IMR-90 (cell line): ENCODE measurements around the gene AP2A1. TPM values are rescaled to one million over a fixed set of nuclear protein-coding genes. Genes with fewer than 3 reads are reported as not detected.

Experiments used
- ATAC-seq: fragments of 200-7000 bp; cut with Tn5 transposase; 2 replicates; pipeline ENCODE4 v1.9.1; 2020; ENCODE audit warnings: low read depth, mild to moderate bottlenecking, moderate library complexity
- Bru-seq: library from RNA; stranded (reverse); fragments of 400-500 nt; gene quantifications from one replicate; lab custom pipeline; 2021; lab: Mats Ljungman, UMichigan
- BruChase-seq, 2 experiments: library from RNA; stranded (reverse); fragments of 400-500 nt; gene quantifications; one replicate each; lab custom pipeline; 2021; lab: Mats Ljungman, UMichigan
- BruUV-seq: library from RNA; stranded (reverse); fragments of 400-500 nt; replicated peaks from 2 replicates; lab custom pipeline; 2021; lab: Mats Ljungman, UMichigan
- CTCF ChIA-PET: fragments of 300-600 bp; formaldehyde crosslinking; extraction: SDS; loops from one replicate; lab custom pipeline; 2021; ENCODE audit warnings: antibody characterized with exemption; lab: Yijun Ruan, JAX
- POLR2A ChIA-PET: fragments of 300-600 bp; sonication (Branson Sonifier 250); formaldehyde crosslinking; loops from one replicate; lab custom pipeline; 2022; ENCODE audit warnings: antibody characterized with exemption; ENCODE audit not compliant: unreplicated experiment; lab: Charles Lee
- DNase-seq: peaks from one replicate; pipeline ENCODE4 v3.0.0; 2013
- H2AFZ ChIP-seq: replicated peaks from 2 replicates; pipeline ENCODE3; 2013; ENCODE audit warnings: low read length, mild to moderate bottlenecking; ENCODE audit not compliant: poor library complexity
- H2AK5ac ChIP-seq: 2 replicates; pipeline ENCODE4 v1.6.1; 2013; ENCODE audit warnings: low read depth, low read length, inconsistent platforms
- H2AK9ac ChIP-seq: replicated peaks from 2 replicates; pipeline ENCODE3; 2013; ENCODE audit warnings: mild to moderate bottlenecking, low read depth, low read length, moderate library complexity; ENCODE audit not compliant: poor library complexity
- H2BK120ac ChIP-seq: 2 replicates; pipeline ENCODE4 v1.6.1; 2013; ENCODE audit warnings: low read depth, low read length, inconsistent platforms
- H2BK15ac ChIP-seq: 3 replicates; pipeline ENCODE4 v1.6.1; 2013; ENCODE audit warnings: low read depth, low read length, inconsistent platforms
- H2BK20ac ChIP-seq: 2 replicates; pipeline ENCODE4 v1.6.1; 2013; ENCODE audit warnings: low read depth, mild to moderate bottlenecking, inconsistent platforms, low read length, moderate library complexity
- H2BK5ac ChIP-seq: 2 replicates; pipeline ENCODE4 v1.6.1; 2013; ENCODE audit warnings: mild to moderate bottlenecking, low read depth, low read length, inconsistent platforms; ENCODE audit not compliant: poor library complexity, severe bottlenecking
- H3K14ac ChIP-seq: replicated peaks from 2 replicates; pipeline ENCODE4 v1.6.1; 2013; ENCODE audit warnings: low read depth, low read length, inconsistent platforms
- H3K18ac ChIP-seq: 2 replicates; pipeline ENCODE4 v1.6.1; 2013; ENCODE audit warnings: low read depth, low read length, control low read depth
- H3K23ac ChIP-seq: 2 replicates; pipeline ENCODE4 v1.6.1; 2013; ENCODE audit warnings: low read depth, low read length, inconsistent platforms
- H3K27ac ChIP-seq: 2 replicates; pipeline ENCODE4 v1.5.1; 2013; ENCODE audit warnings: mild to moderate bottlenecking, control low read depth, low read length; ENCODE audit not compliant: insufficient read depth
- H3K27me3 ChIP-seq: 2 replicates; pipeline ENCODE4 v1.6.1; 2013; ENCODE audit warnings: low read length; ENCODE audit not compliant: control insufficient read depth, insufficient read depth
- H3K36me3 ChIP-seq: 2 replicates; pipeline ENCODE4 v1.6.1; 2013; ENCODE audit warnings: low read length, mixed read lengths; ENCODE audit not compliant: control insufficient read depth, insufficient read depth
- H3K4ac ChIP-seq: 2 replicates; pipeline ENCODE4 v1.6.1; 2013; ENCODE audit warnings: low read depth, low read length, inconsistent platforms
- H3K4me1 ChIP-seq: 2 replicates; pipeline ENCODE4 v1.6.1; 2013; ENCODE audit warnings: low read length, mixed read lengths; ENCODE audit not compliant: control insufficient read depth, insufficient read depth
- H3K4me2 ChIP-seq: 2 replicates; pipeline ENCODE4 v1.6.1; 2013; ENCODE audit warnings: low read depth, mild to moderate bottlenecking, control low read depth, low read length, moderate library complexity
- H3K4me3 ChIP-seq: 2 replicates; pipeline ENCODE4 v1.5.1; 2013; ENCODE audit warnings: low read depth, mild to moderate bottlenecking, control low read depth, low read length, moderate library complexity; ENCODE audit not compliant: insufficient read depth
- H3K56ac ChIP-seq: 2 replicates; pipeline ENCODE4 v1.6.1; 2013; ENCODE audit warnings: low read length, inconsistent platforms; ENCODE audit not compliant: insufficient read depth; ENCODE audit errors: extremely low read depth
- H3K79me1 ChIP-seq, 2 experiments: 2 replicates each; pipeline ENCODE4 v1.6.1; 2013; ENCODE audit warnings: low read length in 2 of 2, inconsistent platforms in 1 of 2, low read depth in 1 of 2
- H3K9ac ChIP-seq: 2 replicates; pipeline ENCODE4 v1.6.1; 2013; ENCODE audit warnings: low read depth, low read length, control low read depth
- H3K9me1 ChIP-seq: 2 replicates; pipeline ENCODE4 v1.6.1; 2013; ENCODE audit warnings: low read length, inconsistent platforms; ENCODE audit not compliant: insufficient read depth
- H3K9me3 ChIP-seq: 2 replicates; pipeline ENCODE4 v1.6.1; 2013; ENCODE audit warnings: low read length; ENCODE audit not compliant: control insufficient read depth, insufficient read depth
- H4K20me1 ChIP-seq: 2 replicates; pipeline ENCODE4 v1.6.1; 2013; ENCODE audit warnings: low read length, inconsistent platforms; ENCODE audit not compliant: insufficient read depth
- H4K5ac ChIP-seq: 2 replicates; pipeline ENCODE4 v1.6.1; 2013; ENCODE audit warnings: mild to moderate bottlenecking, low read depth, low read length, control low read depth
- H4K8ac ChIP-seq, 2 experiments: 2 replicates each; pipeline ENCODE4 v1.6.1; 2013; ENCODE audit warnings: low read depth in 2 of 2, low read length in 2 of 2, control low read depth in 1 of 2, inconsistent platforms in 1 of 2
- H4K91ac ChIP-seq: 2 replicates; pipeline ENCODE4 v1.6.1; 2013; ENCODE audit warnings: low read depth, low read length, inconsistent platforms; ENCODE audit not compliant: insufficient read depth
- FOS ChIP-seq: fragments of 150-350 bp; IDR thresholded peaks from 2 replicates; pipeline ENCODE4 v1.6.1; 2016; ENCODE audit warnings: low read depth, low read length
- SMC3 ChIP-seq: fragments of 150-350 bp; IDR thresholded peaks from 2 replicates; pipeline ENCODE4 v1.6.1; 2016; ENCODE audit warnings: low read depth, mild to moderate bottlenecking, antibody characterized with exemption, low read length, moderate library complexity
- WGBS, 2 experiments: methylation state at CpG; one replicate each; pipeline versions ENCODE4 v1.1.5 to v1.1.7; 2013; ENCODE audit warnings: missing lambda C conversion rate in 2 of 2; ENCODE audit not compliant: insufficient read length in 1 of 2; ENCODE audit errors: extremely low coverage in 2 of 2; 5-methylcytosine and 5-hydroxymethylcytosine counted together
- dilution Hi-C: fragments of 300-500 bp; cut with HindIII; formaldehyde crosslinking; loops from one replicate; pipeline ENCODE4 v1.14.3; 2018; ENCODE audit warnings: low sequenced_read_pairs; ENCODE audit not compliant: unreplicated experiment
- in situ Hi-C: fragments of 300-500 bp; cut with MboI; formaldehyde crosslinking; loops from 3 replicates; pipeline ENCODE4 v1.14.3; 2019; ENCODE audit warnings: low sequenced_read_pairs, inconsistent platforms, mixed read lengths
- intact Hi-C: fragments of 100-400 bp; cut with micrococcal nuclease; formaldehyde crosslinking; loops from 2 replicates; pipeline ENCODE4 v1.10.0; 2022
- long read RNA-seq: library from polyadenylated mRNA; unstranded; transcript quantifications from one replicate; pipeline ENCODE4 v2.0.0, GENCODE V29; 2021; ENCODE audit not compliant: unreplicated experiment
- polyA plus RNA-seq, 3 experiments: library from polyadenylated mRNA; depleted of rRNA; stranded (reverse); fragments of >200 nt; gene quantifications; 2 replicates each; pipeline ENCODE4 v1.2.3, GENCODE V29; 2012; ENCODE audit warnings: low replicate concordance in 1 of 3
- total RNA-seq: library from RNA; depleted of rRNA; stranded (reverse); fragments of >200 nt; gene quantifications from 2 replicates; pipeline ENCODE4 v1.2.3, GENCODE V29; 2012; rRNA removed

The AP2A1 gene
- total RNA-seq (40.7 and 41.4 TPM in 2 replicates), polyA plus RNA-seq (2012; rRNA removed) (122 and 136 TPM in 2 replicates), Bru-seq, nascent RNA (percentile 78 among the genes with signal in this experiment), BruChase-seq, experiment 1, labeled RNA remaining after a 6-hour chase (percentile 89 among the genes with signal in this experiment), BruChase-seq, experiment 2, labeled RNA remaining after a 2-hour chase (percentile 82 among the genes with signal in this experiment)
- 130 and 154 TPM in 2 replicates for polyA plus RNA-seq (2012; cell fraction: cytosol; rRNA removed)
- polyA plus RNA-seq (2012; cell fraction: nucleus; rRNA removed; ENCODE audit: low replicate concordance), result 115 and 277 TPM in 2 replicates
- long read RNA-seq, transcript AP2A1-201 (23 exons, 3,388 nt), result major isoform, 27 of 233 reads
- long read RNA-seq, partial matches to known transcripts, result 189 of 233 reads
- long read RNA-seq, other reads (novel, unspliced or antisense), result 15 of 233 reads

DNA sequence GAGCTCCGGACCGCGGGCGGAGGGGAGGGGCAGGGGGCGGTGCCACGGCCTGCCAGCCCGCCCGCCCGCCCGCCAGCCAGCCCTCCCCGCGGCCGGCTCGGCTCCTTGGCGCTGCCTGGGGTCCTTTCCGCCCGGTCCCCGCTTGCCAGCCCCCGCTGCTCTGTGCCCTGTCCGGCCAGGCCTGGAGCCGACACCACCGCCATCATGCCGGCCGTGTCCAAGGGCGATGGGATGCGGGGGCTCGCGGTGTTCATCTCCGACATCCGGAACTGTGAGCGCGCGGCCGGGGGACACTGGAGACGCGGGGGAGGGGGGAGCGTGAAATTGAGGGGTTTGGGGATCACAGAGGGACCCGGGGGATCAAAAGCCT is at the start of gene AP2A1:
Gene AP2A1, plus strand, starts transcription at position 72 of the 370 bp plus-strand sequence. Its CDS starts 133 bp downstream, at position 205.
- TF ChIP-seq SMC3 (0 out of 2 replicates have a peak, but pooled peaks have one; percentile 5), FOS (no peak)
- DNase-seq, result no peak
- Histone ChIP-seq H3K9ac (peak within 1 kb of the TSS; percentile 74), H3K23ac (peak within 1 kb of the TSS; percentile 88), H3K4me1 (peaks cover 11% of the 10 kb centered on the region), H2AK9ac (peak within 1 kb of the TSS; percentile 98), H4K20me1 (peaks cover 30% of the 10 kb centered on the region), H3K27me3 (no peaks in the 10 kb centered on the region), H3K9me3 (no peaks in the 10 kb centered on the region), H4K91ac (peak within 1 kb of the TSS; percentile 95), H3K56ac (peak within 1 kb of the TSS; percentile 95), H3K9me1 (peaks cover 19% of the 10 kb centered on the region), H2AFZ (peak within 1 kb of the TSS; percentile 98), H2BK15ac (peak within 1 kb of the TSS; percentile 95; the same call in 2 of the 3 replicates), H4K8ac (peak within 1 kb of the TSS; percentile 93 to 99), H3K4me3 (peak within 1 kb of the TSS; percentile 74), H2AK5ac (peak within 1 kb of the TSS; percentile 89), H3K36me3 (no peaks in the 10 kb centered on the region), H3K79me1 (peaks cover 6 to 46% of the 10 kb centered on the region in 2 experiments), H3K4ac (peak within 1 kb of the TSS; percentile 93), H2BK5ac (peak within 1 kb of the TSS; percentile 95), H3K18ac (peak within 1 kb of the TSS; percentile 100), H2BK120ac (peak within 1 kb of the TSS; percentile 99), H3K14ac (peak within 1 kb of the TSS; percentile 84), H4K5ac (peak within 1 kb of the TSS; percentile 95), H3K4me2 (peak within 1 kb of the TSS; percentile 92), H3K27ac (peak within 1 kb of the TSS; percentile 89), H2BK20ac (peak within 1 kb of the TSS; percentile 99)
- in situ Hi-C loops, result no loop called here
- dilution Hi-C loops, result no loop called here
- no TSS peak for BruUV-seq
- peak; percentile 1; the same call in 1 of the 2 replicates for ATAC-seq
- intact Hi-C loops, result loop anchor here (2.0 to 5.0 kb wide), 2 partner anchors 40 to 76 kb away; partner anchors contain the start of gene CPT1C
- 0% methylated on average over 15 of the region's 38 CpGs; no CpG with 5 or more reads in 1 of the 2 experiments for WGBS, 2 experiments
- ChIA-PET CTCF (interaction anchor here (0.5 kb wide), 1 partner anchor 8 kb away, joined by 3 read pairs; no protein-coding TSS in a partner anchor), POLR2A (interaction anchor here (1.0 kb wide), 1 partner anchor 9 kb away, joined by 9 read pairs; no protein-coding TSS in a partner anchor)
